AG09309 (cell line): ENCODE measurements around the gene DENND2A.

Experiments used
- DNase-seq: peaks from one replicate; pipeline ENCODE4 v3.0.0-alpha.2; 2010; ENCODE audit warnings: low read depth
- H3K4me3 ChIP-seq: 2 replicates; pipeline ENCODE4 v1.5.1; 2011; ENCODE audit warnings: mild to moderate bottlenecking, low read depth, low read length, moderate library complexity; ENCODE audit not compliant: control insufficient read depth
- CTCF ChIP-seq: IDR thresholded peaks from 2 replicates; pipeline ENCODE4 v1.5.1; 2011; ENCODE audit warnings: mild to moderate bottlenecking, low read depth, low read length, inconsistent platforms; ENCODE audit not compliant: insufficient read depth, control insufficient read depth; ENCODE audit errors: missing control alignments

DENND2A gene

GRCh38 chr7:140484479-140484878 is 156.1 kb downstream of the DENND2A start:
- DNase-seq: no peak
- H3K4me3 ChIP-seq: no peak overlapping the region
- no peak for TF ChIP-seq CTCF

GRCh38 chr7:140479739-140480084 is 160.9 kb downstream of the DENND2A start:
- DNase-seq: no peak
- H3K4me3 ChIP-seq: peak overlapping the region; percentile 91
- no peak for TF ChIP-seq CTCF

- no peak for TF ChIP-seq CTCF
- peak; percentile 65 for DNase-seq
- peak within 1 kb of the TSS; percentile 91 for H3K4me3 ChIP-seq
Measured at GRCh38 chr7:140479062-140479738, 161.4 kb downstream of the DENND2A start, which contains the start of gene MKRN1. MKRN1 (minus strand) TSS chr7:140479505; CDS start chr7:140479344, 161 bp downstream.

- peak; percentile 5 for DNase-seq
- peak overlapping the region; percentile 91 for H3K4me3 ChIP-seq
- TF ChIP-seq CTCF: no peak
Measured at GRCh38 chr7:140478246-140479061, 162.2 kb downstream of the DENND2A start.

GRCh38 chr7:140476698-140477261 is 163.8 kb downstream of the DENND2A start:
- TF ChIP-seq CTCF: no peak
- H3K4me3 ChIP-seq: no peak overlapping the region
- no peak for DNase-seq

- H3K4me3 ChIP-seq: no peak overlapping the region
- DNase-seq: peak; percentile 4
- TF ChIP-seq CTCF: peak; percentile 43
Measured at GRCh38 chr7:140475747-140476333, 164.8 kb downstream of the DENND2A start.
